SK-N-SH (cell line): ENCODE measurements around the gene CDH22.

ENCODE experiments used
- EP300 ChIP-seq, 2 experiments: IDR thresholded peaks; 2 replicates each; pipeline versions ENCODE4 v1.4.0 to v1.6.1; 2012; ENCODE audit warnings: borderline replicate concordance in 1 of 2, low read depth in 1 of 2, low read length in 1 of 2
- FOXM1 ChIP-seq: IDR thresholded peaks from 2 replicates; pipeline ENCODE4 v1.4.0; 2012; ENCODE audit warnings: low read depth, mild to moderate bottlenecking
- PBX3 ChIP-seq: IDR thresholded peaks from 2 replicates; pipeline ENCODE4; 2012
- POLR2AphosphoS5 ChIP-seq: IDR thresholded peaks from 2 replicates; pipeline ENCODE4 v1.6.1; 2012; ENCODE audit warnings: low read depth, low read length
- RAD21 ChIP-seq: IDR thresholded peaks from 2 replicates; pipeline ENCODE4 v1.6.1; 2012; ENCODE audit warnings: mild to moderate bottlenecking, low read length
- RFX5 ChIP-seq: IDR thresholded peaks from 2 replicates; pipeline ENCODE4 v1.6.1; 2012; ENCODE audit warnings: mild to moderate bottlenecking, improper control_type of control experiment, low read length
- RXRA ChIP-seq: IDR thresholded peaks from 2 replicates; pipeline ENCODE4 v1.4.0; 2012; ENCODE audit warnings: low read depth, mild to moderate bottlenecking, borderline replicate concordance
- SMC3 ChIP-seq: IDR thresholded peaks from 2 replicates; pipeline ENCODE4 v1.6.1; 2012; ENCODE audit warnings: low read depth, low read length, improper control_type of control experiment
- TEAD4 ChIP-seq: IDR thresholded peaks from 2 replicates; pipeline ENCODE4 v1.4.0; 2012; ENCODE audit warnings: mild to moderate bottlenecking, borderline replicate concordance; ENCODE audit not compliant: insufficient read depth
- YY1 ChIP-seq: IDR thresholded peaks from 2 replicates; pipeline ENCODE4 v1.4.0; 2012; ENCODE audit warnings: low read depth, mild to moderate bottlenecking
- TF ChIP-seq, protein P1 (sequence below): IDR thresholded peaks from 2 replicates; pipeline ENCODE4 v1.6.1; 2012; ENCODE audit warnings: mild to moderate bottlenecking, low read depth, low read length, moderate library complexity
- TF ChIP-seq, protein P2 (sequence below): fragments of 150-350 bp; IDR thresholded peaks from 2 replicates; pipeline ENCODE4 v1.6.1; 2016; ENCODE audit warnings: mild to moderate bottlenecking, low read depth, low read length

GRCh38 chr20:46268662-46269061 is 39.6 kb downstream of the CDH22 start:
- TF ChIP-seq POLR2AphosphoS5 (no peak), YY1 (no peak), FOXM1 (no peak), RXRA (no peak), SMC3 (no peak), RAD21 (no peak), PBX3 (no peak), EP300 (IDR thresholded peaks at IDR 0.05; ENCODE audit: borderline replicate concordance in 1 of 2, low read depth in 1 of 2, low read length in 1 of 2) (no peak), RFX5 (no peak), TEAD4 (no peak)
- TF ChIP-seq, protein P1, sequence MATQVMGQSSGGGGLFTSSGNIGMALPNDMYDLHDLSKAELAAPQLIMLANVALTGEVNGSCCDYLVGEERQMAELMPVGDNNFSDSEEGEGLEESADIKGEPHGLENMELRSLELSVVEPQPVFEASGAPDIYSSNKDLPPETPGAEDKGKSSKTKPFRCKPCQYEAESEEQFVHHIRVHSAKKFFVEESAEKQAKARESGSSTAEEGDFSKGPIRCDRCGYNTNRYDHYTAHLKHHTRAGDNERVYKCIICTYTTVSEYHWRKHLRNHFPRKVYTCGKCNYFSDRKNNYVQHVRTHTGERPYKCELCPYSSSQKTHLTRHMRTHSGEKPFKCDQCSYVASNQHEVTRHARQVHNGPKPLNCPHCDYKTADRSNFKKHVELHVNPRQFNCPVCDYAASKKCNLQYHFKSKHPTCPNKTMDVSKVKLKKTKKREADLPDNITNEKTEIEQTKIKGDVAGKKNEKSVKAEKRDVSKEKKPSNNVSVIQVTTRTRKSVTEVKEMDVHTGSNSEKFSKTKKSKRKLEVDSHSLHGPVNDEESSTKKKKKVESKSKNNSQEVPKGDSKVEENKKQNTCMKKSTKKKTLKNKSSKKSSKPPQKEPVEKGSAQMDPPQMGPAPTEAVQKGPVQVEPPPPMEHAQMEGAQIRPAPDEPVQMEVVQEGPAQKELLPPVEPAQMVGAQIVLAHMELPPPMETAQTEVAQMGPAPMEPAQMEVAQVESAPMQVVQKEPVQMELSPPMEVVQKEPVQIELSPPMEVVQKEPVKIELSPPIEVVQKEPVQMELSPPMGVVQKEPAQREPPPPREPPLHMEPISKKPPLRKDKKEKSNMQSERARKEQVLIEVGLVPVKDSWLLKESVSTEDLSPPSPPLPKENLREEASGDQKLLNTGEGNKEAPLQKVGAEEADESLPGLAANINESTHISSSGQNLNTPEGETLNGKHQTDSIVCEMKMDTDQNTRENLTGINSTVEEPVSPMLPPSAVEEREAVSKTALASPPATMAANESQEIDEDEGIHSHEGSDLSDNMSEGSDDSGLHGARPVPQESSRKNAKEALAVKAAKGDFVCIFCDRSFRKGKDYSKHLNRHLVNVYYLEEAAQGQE, result no peak
- TF ChIP-seq, protein P2, sequence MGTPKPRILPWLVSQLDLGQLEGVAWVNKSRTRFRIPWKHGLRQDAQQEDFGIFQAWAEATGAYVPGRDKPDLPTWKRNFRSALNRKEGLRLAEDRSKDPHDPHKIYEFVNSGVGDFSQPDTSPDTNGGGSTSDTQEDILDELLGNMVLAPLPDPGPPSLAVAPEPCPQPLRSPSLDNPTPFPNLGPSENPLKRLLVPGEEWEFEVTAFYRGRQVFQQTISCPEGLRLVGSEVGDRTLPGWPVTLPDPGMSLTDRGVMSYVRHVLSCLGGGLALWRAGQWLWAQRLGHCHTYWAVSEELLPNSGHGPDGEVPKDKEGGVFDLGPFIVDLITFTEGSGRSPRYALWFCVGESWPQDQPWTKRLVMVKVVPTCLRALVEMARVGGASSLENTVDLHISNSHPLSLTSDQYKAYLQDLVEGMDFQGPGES, result no peak
